ENCODE data around the gene YKT6.
A peak's percentile ranks its signal among the peaks of the same experiment; 100 is the strongest.
"Not testable (repeated sequence)": the region's sequence is repeated elsewhere in the genome, so short reads cannot be mapped to it uniquely, and the experiment has no call there.

YKT6 gene

GRCh38 chr7:44196450-44196872, 4.3 kb upstream of the YKT6 start:
- Histone ChIP-seq H3K4me2 (ENCODE audit: insufficient read depth, low read length, poor library complexity, severe bottlenecking) (no peak overlapping the region), H3K27ac (replicated peaks; ENCODE audit: low read length) (no peak overlapping the region), H4K91ac (ENCODE audit: low read depth, low read length, poor library complexity) (no peak overlapping the region), H2AK5ac (ENCODE audit: low read depth, low read length) (no peak overlapping the region), H3K4me3 (ENCODE audit: low read length in 2 of 2) (no peak overlapping the region), H4K8ac (ENCODE audit: low read depth, low read length) (no peak overlapping the region), H2BK12ac (ENCODE audit: low read length) (no peak overlapping the region), H3K14ac (ENCODE audit: low read length) (no peak overlapping the region), H3K79me1 (ENCODE audit: low read depth, low read length) (peaks cover 2% of the 10 kb centered on the region), H2AFZ (ENCODE audit: low read length) (peak overlapping the region; percentile 31), H3K23ac (ENCODE audit: low read depth, low read length, poor library complexity) (no peak overlapping the region), H3K9me3 (replicated peaks in 1 of 2; ENCODE audit: control insufficient read depth in 2 of 2, insufficient read depth in 1 of 2, low read depth in 1 of 2, low read length in 2 of 2) (no peaks in the 10 kb centered on the region), H3K27me3 (ENCODE audit: control insufficient read depth in 3 of 3, insufficient read depth in 3 of 3, low read depth in 1 of 3, low read length in 3 of 3) (peaks cover 0 to 5% (median 0%) of the 10 kb centered on the region in 3 experiments), H3K4me1 (ENCODE audit: control insufficient read depth in 2 of 2, insufficient read depth in 1 of 2, low read depth in 1 of 2, low read length in 2 of 2) (no peaks in the 10 kb centered on the region), H2BK5ac (ENCODE audit: low read length) (no peak overlapping the region), H2BK120ac (ENCODE audit: low read depth, low read length) (no peak overlapping the region), H3K36me3 (replicated peaks in 1 of 2; ENCODE audit: control insufficient read depth in 2 of 2, insufficient read depth in 2 of 2, low read length in 2 of 2) (no peaks in the 10 kb centered on the region), H3K9ac (ENCODE audit: low read depth, low read length, poor library complexity) (no peak overlapping the region), H3K4ac (ENCODE audit: low read length) (no peak overlapping the region), H3K18ac (ENCODE audit: low read length) (no peak overlapping the region), H2BK15ac (ENCODE audit: low read length) (no peak overlapping the region)
- WGBS, 2 donors (ENCODE audit: extremely low coverage in 2 of 2, insufficient read length in 2 of 2, insufficient replicate concordance in 1 of 2): no CpG with 5 or more reads among the region's 3 CpGs
- DNase-seq (ENCODE audit: low spot score): peak; percentile 42

- no peaks in the 10 kb centered on the region for H3K9me3 ChIP-seq (replicated peaks in 1 of 2; ENCODE audit: control insufficient read depth in 2 of 2, insufficient read depth in 1 of 2, low read depth in 1 of 2, low read length in 2 of 2)
- no peak overlapping the region for H3K27ac ChIP-seq (replicated peaks; ENCODE audit: low read length)
- H2AFZ ChIP-seq (ENCODE audit: low read length): peak overlapping the region; percentile 21
- H3K36me3 ChIP-seq (replicated peaks in 1 of 2; ENCODE audit: control insufficient read depth in 2 of 2, insufficient read depth in 2 of 2, low read length in 2 of 2): no peaks in the 10 kb centered on the region
- H3K4me3 ChIP-seq (ENCODE audit: low read length in 2 of 2): no peak overlapping the region
- no peak overlapping the region for H2BK120ac ChIP-seq (ENCODE audit: low read depth, low read length)
- H3K4me2 ChIP-seq (ENCODE audit: insufficient read depth, low read length, poor library complexity, severe bottlenecking): no peak overlapping the region
- DNase-seq (ENCODE audit: low spot score): no peak
- no peak overlapping the region for H2BK15ac ChIP-seq (ENCODE audit: low read length)
- no peak overlapping the region for H4K8ac ChIP-seq (ENCODE audit: low read depth, low read length)
- peaks cover 0 to 5% (median 0%) of the 10 kb centered on the region in 3 experiments for H3K27me3 ChIP-seq (ENCODE audit: control insufficient read depth in 3 of 3, insufficient read depth in 3 of 3, low read depth in 1 of 3, low read length in 3 of 3)
- H3K9ac ChIP-seq (ENCODE audit: low read depth, low read length, poor library complexity): no peak overlapping the region
- no peak overlapping the region for H3K23ac ChIP-seq (ENCODE audit: low read depth, low read length, poor library complexity)
- H3K4ac ChIP-seq (ENCODE audit: low read length): no peak overlapping the region
- peaks cover 2% of the 10 kb centered on the region for H3K79me1 ChIP-seq (ENCODE audit: low read depth, low read length)
- no peak overlapping the region for H2AK5ac ChIP-seq (ENCODE audit: low read depth, low read length)
- peaks cover 1 to 3% of the 10 kb centered on the region in 2 donors for H3K4me1 ChIP-seq (ENCODE audit: control insufficient read depth in 2 of 2, insufficient read depth in 1 of 2, low read depth in 1 of 2, low read length in 2 of 2)
- no peak overlapping the region for H3K18ac ChIP-seq (ENCODE audit: low read length)
- WGBS, 2 donors (ENCODE audit: extremely low coverage in 2 of 2, insufficient read length in 2 of 2, insufficient replicate concordance in 1 of 2): 100% methylated on average over 3 of the region's 7 CpGs; no CpG with 5 or more reads in 1 of the 2 donors
- H2BK12ac ChIP-seq (ENCODE audit: low read length): no peak overlapping the region
- no peak overlapping the region for H3K14ac ChIP-seq (ENCODE audit: low read length)
- H2BK5ac ChIP-seq (ENCODE audit: low read length): no peak overlapping the region
- no peak overlapping the region for H4K91ac ChIP-seq (ENCODE audit: low read depth, low read length, poor library complexity)
These were observed 3.3 kb upstream of the YKT6 start for GRCh38 chr7:44197474-44197873.

GRCh38 chr7:44200163-44200562, 615 bp upstream of the YKT6 start:
- not testable (repeated sequence) for H3K18ac ChIP-seq (ENCODE audit: low read length); H2AFZ ChIP-seq (ENCODE audit: low read length); DNase-seq (ENCODE audit: low spot score); H3K4me3 ChIP-seq (ENCODE audit: low read length in 2 of 2); H3K14ac ChIP-seq (ENCODE audit: low read length); H3K27me3 ChIP-seq (ENCODE audit: control insufficient read depth in 3 of 3, insufficient read depth in 3 of 3, low read depth in 1 of 3, low read length in 3 of 3); H2BK15ac ChIP-seq (ENCODE audit: low read length); H3K79me1 ChIP-seq (ENCODE audit: low read depth, low read length); H3K4me2 ChIP-seq (ENCODE audit: insufficient read depth, low read length, poor library complexity, severe bottlenecking); H2BK120ac ChIP-seq (ENCODE audit: low read depth, low read length); H2BK12ac ChIP-seq (ENCODE audit: low read length); H3K27ac ChIP-seq (replicated peaks; ENCODE audit: low read length); H3K4ac ChIP-seq (ENCODE audit: low read length); H2AK5ac ChIP-seq (ENCODE audit: low read depth, low read length); H3K9ac ChIP-seq (ENCODE audit: low read depth, low read length, poor library complexity); H2BK5ac ChIP-seq (ENCODE audit: low read length); H3K23ac ChIP-seq (ENCODE audit: low read depth, low read length, poor library complexity); H3K9me3 ChIP-seq (replicated peaks in 1 of 2; ENCODE audit: control insufficient read depth in 2 of 2, insufficient read depth in 1 of 2, low read depth in 1 of 2, low read length in 2 of 2); H4K91ac ChIP-seq (ENCODE audit: low read depth, low read length, poor library complexity); H4K8ac ChIP-seq (ENCODE audit: low read depth, low read length); H3K4me1 ChIP-seq (ENCODE audit: control insufficient read depth in 2 of 2, insufficient read depth in 1 of 2, low read depth in 1 of 2, low read length in 2 of 2)
- H3K36me3 ChIP-seq (replicated peaks in 1 of 2; ENCODE audit: control insufficient read depth in 2 of 2, insufficient read depth in 2 of 2, low read length in 2 of 2): peaks cover 5 to 20% of the 10 kb centered on the region in 2 donors
- no CpG with 5 or more reads among the region's 3 CpGs for WGBS, 2 donors (ENCODE audit: extremely low coverage in 2 of 2, insufficient read length in 2 of 2, insufficient replicate concordance in 1 of 2)

GRCh38 chr7:44201813-44202212, 1.0 kb downstream of the YKT6 start:
- no peak for DNase-seq (ENCODE audit: low spot score)
- Histone ChIP-seq H2BK120ac (ENCODE audit: low read depth, low read length) (no peak overlapping the region), H3K4me2 (ENCODE audit: insufficient read depth, low read length, poor library complexity, severe bottlenecking) (peak overlapping the region; percentile 28), H2BK15ac (ENCODE audit: low read length) (no peak overlapping the region), H3K9ac (ENCODE audit: low read depth, low read length, poor library complexity) (no peak overlapping the region), H3K18ac (ENCODE audit: low read length) (no peak overlapping the region), H4K91ac (ENCODE audit: low read depth, low read length, poor library complexity) (no peak overlapping the region), H4K8ac (ENCODE audit: low read depth, low read length) (no peak overlapping the region), H3K4me1 (ENCODE audit: control insufficient read depth in 2 of 2, insufficient read depth in 1 of 2, low read depth in 1 of 2, low read length in 2 of 2) (peaks cover 3% of the 10 kb centered on the region in 2 donors), H3K36me3 (replicated peaks in 1 of 2; ENCODE audit: control insufficient read depth in 2 of 2, insufficient read depth in 2 of 2, low read length in 2 of 2) (peaks cover 15 to 36% of the 10 kb centered on the region in 2 donors), H2BK5ac (ENCODE audit: low read length) (no peak overlapping the region), H3K4me3 (ENCODE audit: low read length in 2 of 2) (peak overlapping the region in 1 of 2 donors; percentile 99), H3K9me3 (replicated peaks in 1 of 2; ENCODE audit: control insufficient read depth in 2 of 2, insufficient read depth in 1 of 2, low read depth in 1 of 2, low read length in 2 of 2) (no peaks in the 10 kb centered on the region), H3K4ac (ENCODE audit: low read length) (no peak overlapping the region), H2AK5ac (ENCODE audit: low read depth, low read length) (no peak overlapping the region), H3K14ac (ENCODE audit: low read length) (no peak overlapping the region), H2AFZ (ENCODE audit: low read length) (no peak overlapping the region), H3K27ac (replicated peaks; ENCODE audit: low read length) (no peak overlapping the region), H3K23ac (ENCODE audit: low read depth, low read length, poor library complexity) (no peak overlapping the region), H3K79me1 (ENCODE audit: low read depth, low read length) (peaks cover 4% of the 10 kb centered on the region), H3K27me3 (ENCODE audit: control insufficient read depth in 3 of 3, insufficient read depth in 3 of 3, low read depth in 1 of 3, low read length in 3 of 3) (no peaks in the 10 kb centered on the region), H2BK12ac (ENCODE audit: low read length) (no peak overlapping the region)
- WGBS, 2 donors (ENCODE audit: extremely low coverage in 2 of 2, insufficient read length in 2 of 2, insufficient replicate concordance in 1 of 2): no CpG with 5 or more reads among the region's 8 CpGs

Data from neuronal stem cell (in vitro differentiated cells).